HG03066 (cell line): ENCODE measurements around the gene SPAG16.

Experiments used
- ATAC-seq: cut with Tn5 transposase; IDR thresholded peaks from one replicate; pipeline ENCODE4 v1.9.1; 2021; ENCODE audit warnings: low read depth; ENCODE audit not compliant: unreplicated experiment

SPAG16 gene

DNA sequence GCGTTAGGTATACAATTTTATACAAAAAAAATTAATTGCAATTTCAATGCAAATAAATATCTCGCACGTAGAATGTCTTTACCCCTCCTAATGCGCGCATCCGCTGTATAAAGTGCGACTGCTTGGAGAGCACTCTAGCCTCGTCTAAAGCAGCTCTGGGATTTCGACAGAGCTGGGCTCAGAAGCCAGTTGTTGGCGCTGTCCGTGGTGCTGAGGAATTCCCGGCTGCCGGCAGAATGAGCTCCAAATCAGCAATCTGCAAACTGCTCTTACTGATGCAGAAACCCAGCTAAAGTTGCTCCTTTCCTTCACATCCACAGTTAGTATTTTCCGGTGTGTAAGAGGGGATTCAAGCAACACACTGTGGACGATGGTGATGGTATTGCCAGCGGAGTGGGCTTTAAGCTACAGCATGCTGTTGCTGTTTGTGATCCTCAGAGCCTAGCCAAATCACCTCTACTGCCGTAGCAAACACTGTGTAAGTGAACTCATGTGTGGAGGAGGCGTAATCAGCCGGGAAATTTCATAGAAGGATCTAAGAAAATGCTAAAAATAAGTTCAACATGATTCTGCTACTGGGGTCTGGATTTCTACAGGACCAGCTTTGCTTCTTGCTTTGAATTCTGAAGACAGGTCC lies 1126.8 kb downstream of the SPAG16 start, which contains the start of gene VWC2L:
VWC2L (plus strand) TSS at position 137 of the 637 bp plus-strand sequence. CDS start 3,140 bp downstream, outside the sequence.
- no peak for ATAC-seq

DNA sequence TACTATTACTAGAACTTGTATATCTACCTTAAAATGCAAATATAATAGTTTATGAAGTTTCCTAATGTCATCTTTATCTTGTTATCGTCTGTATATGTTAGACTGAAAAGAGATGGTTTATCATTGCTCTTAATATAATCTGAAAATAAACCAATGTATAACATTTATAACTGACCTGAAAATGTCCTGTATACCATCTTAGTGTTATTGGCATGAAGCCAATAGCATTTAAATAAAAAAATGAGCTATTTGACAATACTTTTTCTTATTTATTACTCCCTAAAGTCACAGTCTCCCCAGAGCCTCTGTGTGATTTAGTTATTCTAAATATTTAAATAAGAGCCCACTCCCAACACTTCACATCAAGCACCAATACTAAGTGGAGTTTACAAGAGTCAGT lies 1128.4 kb downstream of the SPAG16 start:
- no peak for ATAC-seq

DNA sequence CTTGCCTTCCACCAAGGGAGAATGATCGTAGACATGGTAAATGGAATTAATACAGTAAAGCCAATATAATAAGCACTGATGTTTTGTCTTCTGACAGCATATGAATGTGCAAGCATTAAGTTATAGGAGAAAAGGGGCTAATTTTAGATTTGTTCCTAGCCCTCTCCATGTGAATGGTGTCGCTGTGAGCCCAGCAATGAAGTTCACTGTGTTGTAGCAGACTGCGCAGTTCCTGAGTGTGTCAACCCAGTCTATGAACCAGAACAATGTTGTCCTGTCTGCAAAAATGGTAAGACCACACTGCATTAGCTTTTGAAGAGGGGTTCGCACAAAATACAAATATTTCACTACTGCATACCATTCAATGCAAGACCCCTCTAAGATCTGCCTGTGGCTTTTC lies 1152.2 kb downstream of the SPAG16 start:
- no peak for ATAC-seq

GRCh38 chr2:214450118-214450894 lies 1166.0 kb downstream of the SPAG16 start:
- no peak for ATAC-seq

DNA sequence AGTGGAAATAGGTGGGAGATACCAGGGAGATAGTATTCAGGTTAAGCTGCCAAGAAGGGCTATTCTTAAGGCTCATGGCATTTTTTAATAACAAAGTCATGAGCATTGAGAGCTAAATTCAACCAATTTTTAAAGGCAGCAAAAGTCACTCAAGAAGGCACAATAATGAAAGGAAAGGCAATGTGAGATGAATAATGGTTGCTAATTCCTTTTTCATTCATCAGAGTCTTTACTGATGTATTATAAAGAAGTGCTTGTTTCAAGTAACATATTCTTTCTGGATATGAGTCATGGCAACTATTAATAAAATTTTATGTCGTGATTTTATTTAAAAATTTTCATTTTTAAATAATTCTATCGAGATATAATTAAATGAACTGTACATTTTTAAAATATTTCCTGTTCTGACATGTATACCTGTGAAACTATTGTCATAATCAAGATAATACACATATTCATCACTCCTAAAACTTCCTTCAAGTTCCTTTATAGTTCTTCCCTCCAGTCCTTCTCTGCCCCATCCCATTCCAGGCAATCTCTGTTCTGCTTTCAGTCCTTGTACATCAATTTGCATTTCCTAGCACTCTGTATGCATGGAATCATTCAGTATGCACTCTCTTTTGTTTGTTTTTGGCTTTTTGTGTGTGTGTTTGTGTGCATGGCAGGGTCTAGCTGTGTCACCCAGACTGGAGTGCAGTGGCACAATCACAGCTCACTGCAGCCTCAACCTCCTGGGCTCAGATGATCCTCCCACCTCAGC lies 1167.4 kb downstream of the SPAG16 start:
- no peak for ATAC-seq
